H1 (cell line): ENCODE measurements around the gene TMUB1. TPM values are rescaled to one million over a fixed set of nuclear protein-coding genes. Genes with fewer than 3 reads are reported as not detected.

Source experiments
- CTCF ChIA-PET: fragments of 300-600 bp; sonication (Branson Sonifier 250); formaldehyde crosslinking; loops from one replicate; lab custom pipeline; 2021; ENCODE audit not compliant: partially characterized antibody; lab: Charles Lee
- POLR2A ChIA-PET: fragments of 300-600 bp; sonication (Branson Sonifier 250); formaldehyde crosslinking; loops from one replicate; lab custom pipeline; 2021; ENCODE audit warnings: inconsistent platforms; ENCODE audit not compliant: partially characterized antibody; lab: Charles Lee
- DNase-seq, 2 experiments: peaks; one replicate each; pipeline versions ENCODE4 v3.0.0 to v3.0.0-alpha.2; 2010 to 2022; ENCODE audit warnings: low spot score in 2 of 2, low read depth in 1 of 2, mixed read lengths in 1 of 2
- FAIRE-seq: peaks from 2 replicates; lab custom pipeline; 2011; peaks lifted over from hg19 to GRCh38; lab: Jason Lieb, UNC
- H2AFZ ChIP-seq: 2 replicates; pipeline ENCODE4 v1.8.1; 2012; ENCODE audit warnings: low read length, inconsistent platforms
- H2AK5ac ChIP-seq: 2 replicates; pipeline ENCODE4 v1.6.1; 2013; ENCODE audit warnings: low read depth, low read length
- H2BK120ac ChIP-seq: replicated peaks from 2 replicates; pipeline ENCODE3; 2013; ENCODE audit warnings: low read depth, low read length, inconsistent platforms
- H2BK12ac ChIP-seq: 2 replicates; pipeline ENCODE4 v1.6.1; 2013; ENCODE audit warnings: low read depth, low read length
- H2BK15ac ChIP-seq: 2 replicates; pipeline ENCODE4 v1.6.1; 2013; ENCODE audit warnings: low read length
- H2BK20ac ChIP-seq: 2 replicates; pipeline ENCODE4 v1.6.1; 2013; ENCODE audit warnings: low read length
- H2BK5ac ChIP-seq: 2 replicates; pipeline ENCODE4 v1.6.1; 2013; ENCODE audit warnings: low read depth, low read length
- H3K14ac ChIP-seq: 2 replicates; pipeline ENCODE4 v1.6.1; 2013; ENCODE audit warnings: inconsistent platforms; ENCODE audit not compliant: insufficient read length
- H3K18ac ChIP-seq: 2 replicates; pipeline ENCODE4 v1.6.1; 2013; ENCODE audit warnings: low read length; ENCODE audit errors: extremely low read depth
- H3K23ac ChIP-seq: 2 replicates; pipeline ENCODE4 v1.6.1; 2013; ENCODE audit warnings: inconsistent platforms; ENCODE audit not compliant: insufficient read length
- H3K23me2 ChIP-seq: 2 replicates; pipeline ENCODE4 v1.6.1; 2013; ENCODE audit warnings: low read depth, low read length
- H3K27ac ChIP-seq: 2 replicates; pipeline ENCODE4 v1.6.1; 2011; ENCODE audit warnings: low read depth, low read length, inconsistent platforms
- H3K27me3 ChIP-seq, 4 experiments: replicated peaks in 1 of 4; 1 replicate in 1 of 4; 2 replicates in 3 of 4; pipeline versions ENCODE4 v1.6.1 to v1.8.1; 2011 to 2013; ENCODE audit warnings: low read length in 3 of 4, mild to moderate bottlenecking in 3 of 4, inconsistent platforms in 2 of 4, mixed read lengths in 2 of 4, moderate library complexity in 1 of 4; ENCODE audit not compliant: control insufficient read depth in 3 of 4, insufficient read depth in 3 of 4; ENCODE audit errors: extremely low read depth in 1 of 4
- H3K36me3 ChIP-seq, 4 experiments: 2 replicates each; pipeline versions ENCODE4 v1.6.1 to v1.8.1; 2011 to 2013; ENCODE audit warnings: mild to moderate bottlenecking in 4 of 4, low read length in 3 of 4, moderate library complexity in 2 of 4, control low read depth in 1 of 4, inconsistent platforms in 1 of 4; ENCODE audit not compliant: insufficient read depth in 4 of 4, control insufficient read depth in 2 of 4
- H3K4ac ChIP-seq: replicated peaks from 2 replicates; pipeline ENCODE3; 2013; ENCODE audit warnings: low read length, low read depth, mixed read lengths, inconsistent platforms; ENCODE audit not compliant: insufficient read length
- H3K4me1 ChIP-seq, 4 experiments: replicated peaks in 1 of 4; 1 replicate in 1 of 4; 2 replicates in 3 of 4; pipeline versions ENCODE4 v1.6.1 to v1.8.1; 2011 to 2013; ENCODE audit warnings: low read length in 3 of 4, inconsistent platforms in 2 of 4, mixed read lengths in 1 of 4; ENCODE audit not compliant: insufficient read depth in 4 of 4, control insufficient read depth in 3 of 4
- H3K4me2 ChIP-seq, 2 experiments: 2 replicates each; pipeline versions ENCODE4 v1.6.1 to v1.8.1; 2011 to 2013; ENCODE audit warnings: low read depth in 2 of 2, low read length in 2 of 2, control low read depth in 1 of 2, inconsistent platforms in 1 of 2, mild to moderate bottlenecking in 1 of 2; ENCODE audit not compliant: insufficient read depth in 1 of 2
- H3K4me3 ChIP-seq, 4 experiments: fragments of 200-600, 300-600 bp in 1 of 4; sonication (generic), shearing (Covaris generic), sonication (Bioruptor Twin) in 1 of 4; 2 replicates each; pipeline versions ENCODE4 v1.5.1 to v1.8.1; 2011 to 2016; ENCODE audit warnings: low read length in 4 of 4, low read depth in 3 of 4, control low read depth in 2 of 4, inconsistent platforms in 2 of 4, mild to moderate bottlenecking in 2 of 4, mixed read lengths in 1 of 4, moderate library complexity in 1 of 4; ENCODE audit not compliant: insufficient read depth in 2 of 4; ENCODE audit errors: extremely low read depth in 1 of 4
- H3K56ac ChIP-seq: replicated peaks from 2 replicates; pipeline ENCODE3; 2013; ENCODE audit warnings: low read depth, mild to moderate bottlenecking, mixed read lengths, low read length, inconsistent platforms; ENCODE audit not compliant: insufficient read length
- H3K79me1 ChIP-seq: 2 replicates; pipeline ENCODE4 v1.6.1; 2013; ENCODE audit warnings: low read depth, low read length, control low read depth
- H3K79me2 ChIP-seq, 2 experiments: 2 replicates each; pipeline versions ENCODE4 v1.6.1 to v1.8.1; 2012 to 2013; ENCODE audit warnings: low read length in 2 of 2, mild to moderate bottlenecking in 2 of 2, inconsistent platforms in 1 of 2; ENCODE audit not compliant: insufficient read depth in 2 of 2, control insufficient read depth in 1 of 2
- H3K9ac ChIP-seq, 4 experiments: replicated peaks in 1 of 4; 1 replicate in 1 of 4; 2 replicates in 3 of 4; pipeline versions ENCODE4 v1.6.1 to v1.8.1; 2011 to 2013; ENCODE audit warnings: low read depth in 3 of 4, low read length in 3 of 4, control low read depth in 2 of 4, mild to moderate bottlenecking in 2 of 4, moderate library complexity in 2 of 4, inconsistent platforms in 1 of 4; ENCODE audit errors: extremely low read depth in 1 of 4
- H3K9me3 ChIP-seq, 2 experiments: 2 replicates each; pipeline versions ENCODE4 v1.6.1 to v1.8.1; 2012 to 2013; ENCODE audit warnings: mild to moderate bottlenecking in 2 of 2, moderate library complexity in 2 of 2, control low read depth in 1 of 2, inconsistent platforms in 1 of 2, low read depth in 1 of 2, low read length in 1 of 2, mixed read lengths in 1 of 2; ENCODE audit not compliant: insufficient read depth in 2 of 2
- H4K20me1 ChIP-seq, 2 experiments: replicated peaks in 1 of 2; 2 replicates each; pipeline versions ENCODE3 to v1.8.1; 2011 to 2013; ENCODE audit warnings: inconsistent platforms in 2 of 2, low read length in 2 of 2, mild to moderate bottlenecking in 1 of 2; ENCODE audit not compliant: insufficient read depth in 2 of 2, control insufficient read depth in 1 of 2
- H4K5ac ChIP-seq: 2 replicates; pipeline ENCODE4 v1.6.1; 2013; ENCODE audit warnings: low read length, low read depth, mixed read lengths, inconsistent platforms; ENCODE audit not compliant: insufficient read length
- H4K8ac ChIP-seq: 2 replicates; pipeline ENCODE4 v1.8.0; 2013; ENCODE audit warnings: mild to moderate bottlenecking, moderate library complexity, low read length, inconsistent platforms; ENCODE audit not compliant: insufficient read depth; ENCODE audit errors: extremely low read depth
- H4K91ac ChIP-seq: replicated peaks from 2 replicates; pipeline ENCODE3; 2013; ENCODE audit warnings: low read length, mixed read lengths, inconsistent platforms; ENCODE audit not compliant: insufficient read length
- ASH2L ChIP-seq: fragments of 200-600, 300-600 bp; sonication (generic); IDR thresholded peaks from one replicate; pipeline ENCODE4 v1.7.1; 2017; ENCODE audit warnings: low read length
- BRCA1 ChIP-seq: IDR thresholded peaks from 2 replicates; pipeline ENCODE4 v1.6.1; 2012; ENCODE audit warnings: low read depth, low read length, improper control_type of control experiment
- CBX8 ChIP-seq: fragments of 300-800, 300-1000 bp; sonication (generic); IDR thresholded peaks from 2 replicates; pipeline ENCODE4 v1.7.1; 2016; ENCODE audit warnings: low read depth, low read length, borderline replicate concordance
- CTBP2 ChIP-seq: IDR thresholded peaks from 2 replicates; pipeline ENCODE4 v1.7.0; 2011; ENCODE audit warnings: borderline replicate concordance, mild to moderate bottlenecking, moderate library complexity, mixed read lengths, low read length; ENCODE audit not compliant: insufficient read depth, insufficient read length
- JUN ChIP-seq: IDR thresholded peaks from 2 replicates; pipeline ENCODE4 v1.6.1; 2011; ENCODE audit warnings: low read depth, mild to moderate bottlenecking, improper control_type of control experiment, low read length
- KDM4A ChIP-seq: IDR thresholded peaks from one replicate; pipeline ENCODE4 v1.7.1; 2012; ENCODE audit warnings: low read depth, mild to moderate bottlenecking, moderate library complexity, low read length, inconsistent platforms; ENCODE audit not compliant: severe bottlenecking
- MAFK ChIP-seq: IDR thresholded peaks from 2 replicates; pipeline ENCODE4 v1.6.1; 2012; ENCODE audit warnings: low read depth, mild to moderate bottlenecking, improper control_type of control experiment, low read length
- NANOG ChIP-seq: IDR thresholded peaks from 2 replicates; pipeline ENCODE4 v1.6.1; 2011; ENCODE audit warnings: low read length, low read depth, mild to moderate bottlenecking, inconsistent platforms; ENCODE audit not compliant: insufficient read depth, poor library complexity, severe bottlenecking
- RNF2 ChIP-seq: fragments of 200-900, 300-1000 bp; sonication (generic); IDR thresholded peaks from 2 replicates; pipeline ENCODE4 v1.7.1; 2016; ENCODE audit warnings: borderline replicate concordance, low read depth, mild to moderate bottlenecking, antibody characterized with exemption, low read length; ENCODE audit not compliant: poor library complexity, severe bottlenecking; ENCODE audit errors: missing control alignments
- RXRA ChIP-seq: IDR thresholded peaks from 2 replicates; pipeline ENCODE4 v1.6.1; 2011; ENCODE audit warnings: low read depth, mild to moderate bottlenecking, low read length, moderate library complexity; ENCODE audit not compliant: insufficient read depth
- WGBS, 2 experiments: shearing (Covaris generic) in 1 of 2; methylation state at CpG; one replicate each; pipeline versions ENCODE4 v1.1.6 to v1.1.7; 2013 to 2015; ENCODE audit warnings: low lambda C conversion rate in 2 of 2, mixed read lengths in 2 of 2, inconsistent platforms in 1 of 2, low coverage in 1 of 2, missing lambda C conversion rate in 1 of 2; ENCODE audit not compliant: insufficient replicate concordance in 2 of 2, insufficient coverage in 1 of 2, insufficient read length in 1 of 2; ENCODE audit errors: extremely low coverage in 1 of 2, missing lambda C conversion rate in 1 of 2; 5-methylcytosine and 5-hydroxymethylcytosine counted together
- polyA plus RNA-seq, 7 experiments: library from polyadenylated mRNA; depleted of rRNA in 3 of 7; stranded (reverse) in 5 of 7; unstranded in 2 of 7; fragments of >200 nt in 5 of 7; fragments of 200-250 nt in 2 of 7; gene quantifications; 1 replicate in 5 of 7; 2 replicates in 1 of 7; 4 replicates in 1 of 7; pipeline versions ENCODE4 v1.2.1 to v1.2.3, GENCODE V29; 2011 to 2013; ENCODE audit warnings: missing spikeins in 2 of 7, mixed read lengths in 2 of 7
- total RNA-seq: library from RNA; stranded (reverse); fragmentation: NEBNext Ultra II Directional; extraction: Animal tissue kit (Norgen Biotek cat#: 25700); gene quantifications from 2 replicates; pipeline ENCODE4 v1.2.1, GENCODE V29; 2021

The TMUB1 gene
- total and polyA plus RNA-seq, 2 of the 8 experiments (the other 6 are each of a cell fraction or from before 2014, with no cell fraction given) = 41.4 to 56.2 TPM

- Histone ChIP-seq H3K27me3 (peaks cover 4 to 30% (median 20%) of the 10 kb centered on the region in 4 experiments), H4K91ac (no peak overlapping the region), H3K4me2 (no peak overlapping the region), H3K18ac (no peak overlapping the region), H3K14ac (no peak overlapping the region), H3K23me2 (peaks cover 3% of the 10 kb centered on the region; the same call in 1 of the 2 replicates), H3K27ac (no peak overlapping the region), H3K23ac (no peak overlapping the region), H3K9ac (no peak overlapping the region), H3K4me3 (no peak overlapping the region), H4K20me1 (peaks cover 2 to 11% of the 10 kb centered on the region in 2 experiments), H3K9me3 (no peaks in the 10 kb centered on the region), H4K8ac (no peak overlapping the region), H2BK5ac (no peak overlapping the region), H4K5ac (no peak overlapping the region), H2BK20ac (no peak overlapping the region), H3K4ac (no peak overlapping the region), H3K36me3 (no peaks in the 10 kb centered on the region), H2AK5ac (no peak overlapping the region), H2BK120ac (no peak overlapping the region), H2BK12ac (no peak overlapping the region), H3K79me2 (no peaks in the 10 kb centered on the region), H2BK15ac (no peak overlapping the region), H2AFZ (no peak overlapping the region), H3K56ac (no peak overlapping the region), H3K79me1 (no peaks in the 10 kb centered on the region), H3K4me1 (peaks cover 0 to 8% (median 4%) of the 10 kb centered on the region in 4 experiments; a peak in 3 of 7 replicates)
- WGBS, 2 experiments = 87% methylated on average over 14 of the region's 14 CpGs; no CpG with 5 or more reads in 1 of the 2 experiments
- ChIA-PET POLR2A (interaction anchor here (1.0 to 1.8 kb wide), 3 partner anchors 7 to 34 kb away, joined by 3 to 4 read pairs (median 4); partner anchors contain the start of gene FASTK), CTCF (interaction anchor here (0.9 to 3.5 kb wide), 8 partner anchors 9 to 148 kb away, joined by 3 to 20 read pairs (median 6); partner anchors contain the start of gene CDK5)
- no peak for DNase-seq
- no peak for FAIRE-seq
- TF ChIP-seq MAFK (no peak), ASH2L (no peak), JUN (no peak), RNF2 (no peak), NANOG (no peak), KDM4A (no peak), BRCA1 (no peak), RXRA (no peak), CTBP2 (no peak), CBX8 (no peak)
These were observed 36.4 kb downstream of the TMUB1 start for GRCh38 chr7:151046603-151047573.
